Choroid plexus epithelial cell (primary cell): ENCODE data around the gene CHST5.

Experiments used
- DNase-seq: peaks from one replicate; pipeline ENCODE4 v3.0.0-alpha.2; 2010; ENCODE audit warnings: low read depth
- H3K4me3 ChIP-seq: 2 replicates; pipeline ENCODE4 v1.5.1; 2011; ENCODE audit warnings: low read depth, mild to moderate bottlenecking, control low read depth, low read length, moderate library complexity
- TF ChIP-seq, protein P1 (sequence below): conservative IDR thresholded peaks from 2 replicates; pipeline ENCODE4 v1.5.1; 2011; ENCODE audit warnings: low read depth, mild to moderate bottlenecking, control low read depth, inconsistent platforms, low read length, moderate library complexity

Gene CHST5

DNA sequence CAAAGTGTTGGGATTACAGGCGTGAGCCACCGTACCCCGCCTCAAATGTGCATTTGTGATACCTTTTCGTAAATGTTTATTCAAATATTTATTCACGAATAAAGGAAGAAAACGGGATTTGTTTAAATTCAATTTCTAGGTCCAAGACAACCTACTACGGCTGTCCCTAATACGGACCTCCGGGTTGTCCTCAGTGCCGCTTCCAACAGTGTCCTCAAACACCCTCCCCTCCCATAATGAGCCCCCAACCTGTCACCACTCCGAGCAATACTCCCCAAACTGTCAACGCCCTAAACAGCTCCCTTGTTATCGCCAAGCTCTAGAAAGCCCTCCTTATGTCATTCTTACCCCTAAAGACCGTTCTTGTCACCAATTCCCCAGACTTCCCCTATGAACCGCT is 29.7 kb upstream of the CHST5 start:
- TF ChIP-seq, protein P1, sequence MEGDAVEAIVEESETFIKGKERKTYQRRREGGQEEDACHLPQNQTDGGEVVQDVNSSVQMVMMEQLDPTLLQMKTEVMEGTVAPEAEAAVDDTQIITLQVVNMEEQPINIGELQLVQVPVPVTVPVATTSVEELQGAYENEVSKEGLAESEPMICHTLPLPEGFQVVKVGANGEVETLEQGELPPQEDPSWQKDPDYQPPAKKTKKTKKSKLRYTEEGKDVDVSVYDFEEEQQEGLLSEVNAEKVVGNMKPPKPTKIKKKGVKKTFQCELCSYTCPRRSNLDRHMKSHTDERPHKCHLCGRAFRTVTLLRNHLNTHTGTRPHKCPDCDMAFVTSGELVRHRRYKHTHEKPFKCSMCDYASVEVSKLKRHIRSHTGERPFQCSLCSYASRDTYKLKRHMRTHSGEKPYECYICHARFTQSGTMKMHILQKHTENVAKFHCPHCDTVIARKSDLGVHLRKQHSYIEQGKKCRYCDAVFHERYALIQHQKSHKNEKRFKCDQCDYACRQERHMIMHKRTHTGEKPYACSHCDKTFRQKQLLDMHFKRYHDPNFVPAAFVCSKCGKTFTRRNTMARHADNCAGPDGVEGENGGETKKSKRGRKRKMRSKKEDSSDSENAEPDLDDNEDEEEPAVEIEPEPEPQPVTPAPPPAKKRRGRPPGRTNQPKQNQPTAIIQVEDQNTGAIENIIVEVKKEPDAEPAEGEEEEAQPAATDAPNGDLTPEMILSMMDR = no peak
- no peak for DNase-seq
- peak overlapping the region; percentile 92 for H3K4me3 ChIP-seq

DNA sequence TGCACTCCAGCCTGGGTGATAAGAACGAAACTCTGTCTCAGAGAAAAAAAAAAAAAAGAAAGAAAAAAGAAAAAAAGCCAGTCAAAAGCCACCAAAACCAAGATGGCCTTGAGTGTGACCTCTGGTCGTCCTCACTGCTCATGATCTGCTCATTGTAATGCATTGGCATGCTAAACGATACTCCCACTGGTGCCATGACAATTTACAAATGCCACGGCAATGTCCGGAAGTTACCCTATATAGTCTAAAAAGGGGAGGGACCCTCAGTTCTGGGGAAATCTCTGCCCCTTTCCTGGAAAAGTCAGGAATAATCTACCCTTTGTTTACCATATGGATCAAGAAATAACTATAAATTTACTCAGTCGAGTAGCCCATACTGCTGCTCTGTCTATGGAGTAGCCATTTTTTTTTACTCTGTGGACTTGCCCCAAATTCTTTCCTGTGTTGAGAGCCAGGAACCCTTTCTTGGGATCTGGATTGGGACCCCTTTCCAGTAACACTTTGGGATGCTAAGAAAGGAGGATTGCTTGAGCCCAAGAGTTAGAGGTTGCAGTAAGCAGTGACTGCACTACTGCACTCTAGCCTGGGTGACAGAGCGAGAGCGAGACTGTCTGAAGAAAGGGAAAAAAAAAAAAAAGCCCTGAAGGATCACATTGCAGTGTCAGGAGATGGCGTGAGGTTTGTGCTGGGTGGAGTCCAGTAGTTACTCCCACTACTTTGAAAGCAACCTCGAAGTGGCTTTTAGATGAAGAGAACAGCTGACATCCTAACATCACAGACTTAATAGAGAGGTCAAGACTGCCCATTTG is 23.9 kb upstream of the CHST5 start:
- TF ChIP-seq, protein P1 = no peak
- peak; percentile 82 for DNase-seq
- H3K4me3 ChIP-seq = no peak overlapping the region

DNA sequence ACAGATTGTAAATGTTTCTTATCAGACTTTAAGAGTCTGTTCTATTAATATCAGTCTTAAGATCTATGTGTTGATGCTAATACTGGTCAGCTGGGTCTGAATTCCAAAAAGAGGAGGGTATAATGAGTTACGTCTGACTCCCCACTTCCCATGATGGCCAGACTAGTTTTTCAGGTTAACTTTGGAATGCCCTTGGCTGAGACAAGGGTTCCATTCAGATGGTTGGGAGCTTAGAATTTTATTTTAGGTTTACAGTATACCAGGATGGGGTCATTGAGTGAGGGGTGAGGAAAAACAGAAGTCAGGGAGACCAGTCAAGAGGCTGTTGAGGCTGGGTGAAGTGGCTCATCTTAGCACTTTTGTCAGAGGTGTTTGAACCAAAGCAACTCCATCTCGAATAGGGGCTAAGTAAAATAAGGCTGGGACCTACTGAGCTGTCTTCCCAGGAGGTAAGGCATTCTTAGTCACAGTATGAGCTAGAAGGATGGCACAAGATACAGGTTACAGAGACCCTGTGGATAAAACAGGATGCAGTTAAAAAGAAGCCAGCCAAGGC is 23.0 kb upstream of the CHST5 start:
- H3K4me3 ChIP-seq = no peak overlapping the region
- TF ChIP-seq, protein P1 = no peak
- DNase-seq = no peak

DNA sequence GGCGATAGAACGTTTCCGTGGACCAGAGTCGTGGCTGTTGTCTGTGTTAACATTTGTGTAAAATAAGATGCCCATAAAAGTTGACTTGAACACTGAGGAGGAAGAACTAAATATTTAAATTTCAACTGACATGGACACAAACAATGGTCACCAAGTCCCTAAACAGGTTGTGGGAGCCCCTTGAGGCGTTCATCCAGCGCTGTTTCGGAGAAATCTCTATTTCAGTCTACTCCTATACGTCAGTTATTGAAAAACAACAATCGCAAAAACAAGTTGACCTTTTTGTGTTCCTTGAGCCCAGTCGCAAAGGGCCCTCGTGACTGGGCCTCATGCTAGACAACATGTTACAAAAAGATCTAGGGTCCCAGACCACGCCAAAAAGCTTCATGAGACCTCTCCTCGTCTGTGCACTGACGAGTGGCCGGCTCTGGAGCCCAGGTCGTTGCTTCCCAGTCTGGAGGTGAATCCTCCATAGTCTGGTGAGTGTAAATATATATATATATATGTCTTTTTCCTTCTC is 20.6 kb upstream of the CHST5 start:
- TF ChIP-seq, protein P1 = no peak
- no peak for DNase-seq
- peak overlapping the region; percentile 81 for H3K4me3 ChIP-seq

DNA sequence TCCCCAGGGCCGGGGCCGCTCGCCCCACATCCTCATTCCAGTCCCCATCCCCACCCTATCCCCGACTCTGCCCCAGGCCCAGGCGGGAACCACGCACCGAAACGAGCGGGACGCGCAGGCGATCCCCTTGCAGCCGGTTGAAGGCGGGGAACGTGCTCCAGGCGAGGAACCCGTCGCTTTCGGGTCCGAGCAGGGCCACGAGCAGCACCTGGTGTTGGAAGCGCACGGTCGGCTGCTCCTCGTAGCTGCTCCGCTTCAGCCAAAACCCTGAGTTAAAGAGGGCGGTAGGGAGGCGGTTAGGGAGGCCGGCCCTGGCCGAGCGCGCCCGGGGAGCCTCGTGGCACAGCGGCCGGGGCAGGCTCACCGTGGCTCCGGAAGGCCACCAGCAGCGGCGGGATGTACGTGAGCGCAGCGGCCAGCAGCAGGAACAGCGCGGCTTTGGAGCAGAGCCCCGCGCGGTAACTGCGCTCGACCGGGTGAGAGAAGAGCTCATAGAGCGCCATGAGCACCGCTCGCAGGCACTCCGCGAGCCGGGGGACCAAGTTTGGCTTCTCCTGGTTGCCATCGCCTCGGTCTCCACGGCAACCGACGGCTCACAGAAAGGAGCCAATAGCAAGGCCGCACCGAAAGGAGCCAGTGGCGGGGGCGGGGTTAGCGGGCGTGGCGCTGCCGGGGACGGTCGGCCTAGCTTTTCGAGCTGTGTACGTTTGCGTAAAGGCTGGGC is 20.0 kb upstream of the CHST5 start, which contains the start of gene TMEM231:
Gene TMEM231 (minus strand): TSS at position 546 of the 724 bp plus-strand sequence. CDS start 43 bp downstream, at position 503.
- TF ChIP-seq, protein P1 = no peak
- H3K4me3 ChIP-seq = peak within 1 kb of the TSS; percentile 81

DNA sequence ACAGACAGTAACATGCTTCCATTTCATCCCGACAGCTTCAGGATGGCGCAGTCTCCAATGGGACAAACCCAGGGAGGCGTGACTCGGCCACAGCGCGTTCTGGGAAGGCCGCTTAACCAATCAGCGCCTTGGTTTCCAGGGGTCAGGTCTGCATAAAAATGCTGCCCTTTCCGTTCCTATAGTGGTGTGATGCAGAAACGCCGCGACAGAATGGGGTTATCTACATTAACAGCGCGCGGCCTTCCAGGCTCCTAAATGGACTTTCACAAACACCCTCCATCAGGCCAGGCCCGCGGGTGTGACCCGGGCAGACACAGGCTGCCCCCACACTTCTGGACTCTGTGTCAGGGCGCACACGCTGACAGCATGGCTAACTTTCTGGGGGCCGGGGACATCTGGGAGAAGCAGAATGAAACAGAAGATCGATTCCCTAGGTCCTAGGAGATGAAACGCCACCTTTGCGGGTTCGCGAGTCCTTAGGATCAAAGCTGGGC is 19.4 kb upstream of the CHST5 start:
- DNase-seq = peak; percentile 91
- TF ChIP-seq, protein P1 = no peak

More for the DNA sequence above, 20.0 kb upstream of the CHST5 start, which contains the start of gene TMEM231:
- DNase-seq = peak; percentile 95

More for the DNA sequence above, 19.4 kb upstream of the CHST5 start:
- peak overlapping the region; percentile 81 for H3K4me3 ChIP-seq
